SHP77 (cell line): ENCODE data around the gene ESPN.

Experiments
- DNase-seq, 2 experiments: peaks; one replicate each; lab custom pipeline; 2025; lab: John Stamatoyannopoulos, UW

The ESPN gene

GRCh38 chr1:6465461-6466005 is 41.0 kb downstream of the ESPN start:
- DNase-seq = no peak

- no peak for DNase-seq
Measured at GRCh38 chr1:6466023-6466422, 41.4 kb downstream of the ESPN start, which contains the start of gene TNFRSF25. Gene TNFRSF25 (minus strand): TSS chr1:6466173. CDS start chr1:6466107, 66 bp downstream.

GRCh38 chr1:6466751-6467150 is 42.2 kb downstream of the ESPN start:
- DNase-seq = no peak

DNA sequence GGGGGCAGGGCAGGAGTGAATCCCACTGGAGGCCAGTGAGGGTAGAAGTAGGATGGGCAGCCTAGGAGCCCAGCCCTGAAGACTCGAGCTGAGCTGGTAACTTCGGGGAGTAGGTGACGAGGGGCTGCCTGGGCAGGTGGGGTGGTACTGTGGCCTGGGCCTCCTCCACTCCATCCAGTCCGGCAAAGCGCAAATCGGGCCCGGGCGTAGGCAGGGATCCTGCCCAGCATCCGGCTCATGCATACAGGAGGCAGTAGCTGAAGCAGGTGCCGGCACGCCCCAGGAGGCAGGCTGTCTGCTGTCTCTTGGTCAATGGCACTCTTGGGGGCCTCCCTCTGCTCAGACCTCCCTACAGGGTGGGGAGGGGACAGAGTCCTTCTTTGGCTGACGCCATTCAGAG is 42.6 kb downstream of the ESPN start:
- no peak for DNase-seq

GRCh38 chr1:6467744-6468688 is 43.4 kb downstream of the ESPN start:
- no peak for DNase-seq

GRCh38 chr1:6468729-6469461 is 44.3 kb downstream of the ESPN start:
- DNase-seq = no peak

DNA sequence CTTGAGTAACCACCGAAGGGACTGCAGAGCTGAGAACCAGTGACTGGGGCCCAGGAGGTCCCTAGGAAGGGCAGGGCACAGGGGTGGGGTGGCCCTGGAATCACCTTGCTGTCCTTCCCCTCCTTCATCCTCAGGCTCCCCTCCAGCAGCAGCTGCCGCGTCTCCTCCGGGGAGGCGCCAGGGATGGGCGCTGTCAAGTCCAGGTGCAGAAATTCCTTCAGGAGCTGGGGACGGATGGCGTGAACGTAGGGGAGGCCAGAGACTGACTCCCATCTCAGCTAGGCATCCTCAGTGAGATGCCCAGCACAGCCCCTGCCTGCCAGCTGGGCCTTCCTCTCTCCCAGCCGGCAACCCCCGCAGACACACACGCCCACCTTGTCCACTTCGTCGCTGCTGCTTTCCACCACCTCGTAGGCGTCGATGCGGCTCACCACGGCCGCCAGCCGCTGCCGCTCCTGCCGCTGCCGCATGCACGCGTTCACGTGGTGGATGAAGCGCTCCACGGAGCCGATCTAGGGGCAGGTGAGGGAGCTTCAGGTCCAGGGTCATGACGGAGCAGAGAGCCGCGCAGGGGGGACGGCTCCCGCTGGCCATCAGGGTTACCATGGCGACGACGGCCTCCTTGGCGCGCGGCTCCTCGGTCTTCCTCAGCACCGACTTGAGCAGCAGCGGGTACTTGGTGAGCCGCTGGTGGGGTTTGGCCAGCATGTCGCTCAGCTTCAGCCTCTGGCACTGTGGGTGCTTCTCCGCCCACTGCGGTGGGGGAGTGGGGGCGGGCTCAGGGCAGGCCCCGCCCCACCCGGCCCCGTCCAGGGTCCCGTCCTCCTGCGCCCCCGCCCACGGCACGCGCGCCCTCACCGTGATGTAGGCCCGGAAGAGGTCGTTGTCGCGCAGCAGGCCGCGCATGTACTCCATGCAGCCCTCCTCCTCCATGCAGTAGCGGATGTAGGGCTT is 45.8 kb downstream of the ESPN start:
- no peak for DNase-seq

- DNase-seq = no peak
Measured at GRCh38 chr1:6471086-6471969, 46.8 kb downstream of the ESPN start.

- DNase-seq = no peak
Measured at GRCh38 chr1:6471970-6472368, 47.4 kb downstream of the ESPN start.

DNA sequence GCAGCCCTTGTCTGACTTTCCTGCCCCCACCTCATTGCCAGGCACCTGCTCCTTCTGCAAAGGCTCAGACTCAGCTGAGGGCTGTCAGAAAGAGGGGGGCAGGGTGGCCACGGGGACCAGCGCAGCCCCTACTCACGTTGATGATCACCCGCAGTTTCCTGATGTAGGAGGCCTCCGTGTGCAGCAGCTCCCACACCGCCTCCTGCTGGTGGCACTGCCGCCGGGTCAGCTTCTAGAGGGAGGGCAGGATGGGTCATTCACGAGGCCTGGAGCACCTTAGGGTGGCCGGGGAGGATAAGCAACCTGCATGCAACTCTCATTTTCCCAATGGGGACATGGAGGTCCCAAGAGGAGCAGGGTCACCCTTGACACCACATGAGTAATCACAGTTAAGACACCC is 47.8 kb downstream of the ESPN start:
- DNase-seq = no peak

GRCh38 chr1:6473156-6473555 is 48.6 kb downstream of the ESPN start:
- no peak for DNase-seq

- DNase-seq = peak; percentile 85 to 86
Measured at GRCh38 chr1:6473974-6474814, 49.6 kb downstream of the ESPN start.

- DNase-seq = no peak
Measured at GRCh38 chr1:6474815-6475282, 50.3 kb downstream of the ESPN start.

DNA sequence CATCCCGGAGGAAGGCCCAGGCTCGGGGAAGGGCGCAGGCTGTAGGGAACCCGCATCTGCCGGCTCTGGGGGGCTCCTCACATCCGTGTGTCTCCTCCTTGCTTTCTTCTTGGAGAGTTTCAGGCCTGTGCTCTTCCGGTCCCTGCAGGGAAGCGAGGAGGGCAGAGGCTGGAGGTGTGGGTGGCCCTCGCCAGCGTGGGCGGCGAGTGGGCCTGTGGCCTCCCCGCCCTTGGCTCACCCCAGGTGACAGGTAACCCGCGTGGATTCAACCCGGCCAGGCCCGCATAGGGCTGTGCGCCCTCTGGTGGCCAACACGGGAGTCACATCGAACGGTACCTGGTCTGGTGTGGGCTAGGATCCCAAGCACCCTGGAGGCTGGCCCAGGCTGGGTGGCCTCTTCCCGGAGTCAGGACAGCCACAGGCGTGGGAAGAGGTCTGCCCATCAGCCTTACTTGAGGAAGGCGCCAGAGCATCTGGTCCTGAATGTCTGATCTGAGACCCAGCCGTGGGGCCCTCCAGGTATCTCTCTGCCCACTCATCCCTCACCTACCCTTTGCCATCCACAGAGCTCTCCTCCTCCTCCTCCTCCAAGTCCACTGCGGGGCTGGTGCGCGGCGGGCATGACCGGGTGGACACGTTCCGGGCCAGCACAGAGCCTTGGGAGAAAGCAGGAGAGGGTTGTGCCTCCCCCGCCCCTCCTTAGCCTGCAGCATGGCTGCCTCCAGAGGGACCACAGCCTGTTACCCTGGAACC is 51.0 kb downstream of the ESPN start:
- peak in 1 of 2 experiments; percentile 32 for DNase-seq

DNA sequence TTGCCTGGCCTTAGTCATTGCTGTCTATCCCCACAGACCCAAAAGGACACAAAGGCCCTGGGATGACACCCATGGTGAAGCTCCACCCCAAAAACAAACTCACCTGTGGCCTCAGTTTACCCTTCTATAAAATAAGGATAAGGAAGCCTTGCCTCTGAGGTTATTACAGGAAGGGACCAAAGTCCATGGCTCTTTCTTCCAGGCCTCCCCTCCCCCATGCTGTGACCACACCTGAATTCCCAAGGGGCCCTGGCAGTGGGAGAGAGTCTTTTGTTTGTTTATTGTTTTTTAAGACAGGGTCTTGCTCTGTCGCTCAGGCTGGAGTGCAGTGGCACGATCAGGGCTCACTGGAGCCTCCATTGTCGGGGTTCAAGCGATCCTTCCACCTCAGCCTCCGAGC is 51.9 kb downstream of the ESPN start:
- no peak for DNase-seq

GRCh38 chr1:6477039-6477820 is 52.7 kb downstream of the ESPN start:
- no peak for DNase-seq

DNA sequence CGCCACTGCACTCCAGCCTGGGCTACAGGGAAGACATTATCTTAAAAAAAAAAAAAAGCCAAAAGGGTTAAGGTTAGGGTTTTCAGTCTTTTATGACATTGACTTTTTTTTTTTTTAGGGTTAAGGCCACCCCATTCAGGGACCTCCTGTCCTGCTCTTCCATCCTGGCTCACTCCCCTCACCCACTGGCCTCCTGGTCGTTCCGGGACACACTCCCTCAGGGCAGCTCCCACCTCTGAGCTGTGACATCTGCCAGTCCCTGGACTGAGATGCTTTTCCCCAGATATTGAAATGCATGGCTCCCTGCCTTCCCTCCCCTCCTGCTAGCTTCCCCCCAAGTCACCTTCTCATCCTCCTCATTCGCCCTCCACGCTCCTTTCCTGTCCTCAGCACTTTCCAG is 57.2 kb downstream of the ESPN start:
- no peak for DNase-seq
